Fibroblast of skin of right biceps (primary cell): Measurements from ENCODE around the gene UGT1A7.
A peak's percentile ranks its signal among the peaks of the same experiment; 100 is the strongest.
"Not testable (repeated sequence)": the region's sequence is repeated elsewhere in the genome, so short reads cannot be mapped to it uniquely, and the experiment has no call there.

Experiments used
- DNase-seq: peaks from one replicate; pipeline ENCODE4 v3.0.0-alpha.2; 2013

The UGT1A7 gene

GRCh38 chr2:233684640-233685039 is 2.9 kb downstream of the UGT1A7 start:
- DNase-seq = no peak

- DNase-seq = no peak
Observed at GRCh38 chr2:233686928-233687327, 5.2 kb downstream of the UGT1A7 start.

DNA sequence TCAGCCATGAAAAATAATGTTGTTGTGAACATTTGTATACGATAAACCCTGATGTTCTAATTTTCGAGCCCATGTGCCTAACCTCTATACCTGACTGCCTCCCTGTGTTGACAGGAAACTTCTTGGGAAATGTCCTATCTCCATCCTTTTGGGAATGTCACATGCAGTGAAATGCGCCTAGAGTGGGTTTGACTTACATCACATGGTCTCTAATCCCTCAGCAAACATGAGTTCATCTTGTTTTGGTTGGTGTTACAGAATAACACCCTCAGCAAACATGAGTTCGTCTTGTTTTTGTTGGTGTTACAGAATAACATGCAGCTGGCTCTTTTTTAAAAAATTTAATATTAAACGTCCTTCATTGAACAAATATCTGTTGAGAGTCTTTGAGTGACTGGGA is 6.6 kb downstream of the UGT1A7 start:
- DNase-seq = no peak

- no peak for DNase-seq
Observed at GRCh38 chr2:233689031-233689430, 7.3 kb downstream of the UGT1A7 start.

GRCh38 chr2:233689501-233689900 is 7.8 kb downstream of the UGT1A7 start:
- DNase-seq = no peak

GRCh38 chr2:233690444-233690843 is 8.7 kb downstream of the UGT1A7 start:
- no peak for DNase-seq

DNA sequence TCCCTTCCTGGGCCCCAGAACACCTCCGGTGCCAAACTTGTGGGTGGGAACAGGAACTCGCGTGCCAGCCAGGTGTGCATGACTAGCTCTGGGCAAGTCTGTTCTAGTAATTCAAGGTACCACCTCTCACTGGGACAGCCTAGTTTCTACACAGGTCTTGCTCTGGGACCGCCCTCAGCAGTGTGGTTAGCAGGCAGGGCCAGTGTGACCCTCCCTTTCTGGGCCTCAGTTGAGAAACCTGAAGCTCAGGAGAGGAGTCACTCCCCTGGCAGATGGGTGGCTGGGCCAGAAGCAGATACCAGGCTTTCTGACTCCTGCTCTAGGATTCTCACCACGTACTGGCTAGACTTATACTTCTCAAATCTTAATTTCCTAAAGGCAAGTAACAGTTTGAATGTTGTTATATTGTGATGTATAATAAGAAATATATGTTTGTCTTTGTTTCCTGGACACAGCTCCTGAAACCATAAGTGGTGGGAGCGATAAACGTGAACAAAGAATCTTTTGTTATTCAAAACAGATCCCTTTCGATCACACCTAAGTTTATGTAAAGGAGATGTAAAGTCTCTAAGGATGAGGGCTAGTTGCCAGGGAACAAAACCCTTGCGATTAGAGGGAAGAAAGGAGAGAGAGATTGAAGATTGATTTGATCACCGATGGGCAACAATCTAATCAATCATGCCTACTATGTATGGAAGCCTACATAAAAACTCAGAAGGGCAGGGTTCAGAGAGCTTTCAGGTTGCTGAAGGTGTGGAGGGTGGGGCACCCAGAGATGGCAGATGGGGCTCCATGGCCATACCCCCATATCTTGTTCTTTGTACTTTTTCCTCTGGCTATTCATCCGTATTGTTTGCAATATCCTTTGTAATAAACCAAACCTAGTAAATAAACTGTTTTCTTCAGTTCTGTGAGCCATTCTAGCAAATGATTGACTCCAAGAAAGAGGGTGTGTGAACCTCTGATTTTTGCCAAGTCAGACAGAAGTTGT is 10.0 kb downstream of the UGT1A7 start:
- DNase-seq = no peak

- DNase-seq = no peak
Observed at GRCh38 chr2:233692648-233693047, 10.9 kb downstream of the UGT1A7 start, which contains the start of gene UGT1A6. Gene UGT1A6, plus strand, starts transcription at chr2:233692890. Its CDS starts 115 bp downstream, at chr2:233693005.

DNA sequence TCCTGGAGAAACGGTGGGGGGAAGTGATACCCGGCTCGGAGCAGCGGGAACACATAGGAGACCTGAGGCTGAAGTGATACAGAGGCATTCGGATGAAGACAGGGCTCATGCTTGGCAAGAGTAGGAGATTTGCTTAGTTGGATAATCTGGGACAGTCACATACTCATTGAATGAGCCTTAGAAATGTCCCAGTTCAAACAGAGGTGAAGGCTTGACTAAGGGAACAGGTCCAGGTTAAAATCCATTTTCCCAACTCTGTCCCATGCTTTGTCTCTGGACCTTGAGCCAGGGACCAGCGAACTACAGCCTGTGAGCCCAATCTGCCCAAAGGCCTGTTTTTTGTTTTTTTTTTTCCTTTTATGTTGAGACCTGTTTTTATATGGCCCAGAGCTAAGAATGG is 12.3 kb downstream of the UGT1A7 start:
- no peak for DNase-seq

DNA sequence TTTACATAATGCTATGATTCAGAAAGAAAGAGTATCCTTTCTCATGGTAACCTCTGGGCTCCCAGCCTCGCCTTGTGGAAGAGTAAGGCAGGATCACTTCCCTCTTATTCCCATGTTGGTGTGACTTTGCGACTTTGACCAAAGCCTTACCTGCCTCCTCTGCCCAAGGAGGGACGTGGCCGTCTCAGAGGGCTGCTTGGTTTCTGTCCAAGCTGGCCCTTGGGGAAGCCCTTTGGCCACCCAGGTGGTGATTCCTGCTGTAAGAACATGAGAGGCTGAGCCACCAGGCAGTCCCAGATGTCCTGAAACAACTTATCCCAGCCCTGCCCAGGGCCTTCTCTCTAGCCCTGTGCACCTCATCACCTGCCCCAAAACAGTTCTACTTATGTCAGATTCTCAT is 17.0 kb downstream of the UGT1A7 start:
- DNase-seq = no peak

DNA sequence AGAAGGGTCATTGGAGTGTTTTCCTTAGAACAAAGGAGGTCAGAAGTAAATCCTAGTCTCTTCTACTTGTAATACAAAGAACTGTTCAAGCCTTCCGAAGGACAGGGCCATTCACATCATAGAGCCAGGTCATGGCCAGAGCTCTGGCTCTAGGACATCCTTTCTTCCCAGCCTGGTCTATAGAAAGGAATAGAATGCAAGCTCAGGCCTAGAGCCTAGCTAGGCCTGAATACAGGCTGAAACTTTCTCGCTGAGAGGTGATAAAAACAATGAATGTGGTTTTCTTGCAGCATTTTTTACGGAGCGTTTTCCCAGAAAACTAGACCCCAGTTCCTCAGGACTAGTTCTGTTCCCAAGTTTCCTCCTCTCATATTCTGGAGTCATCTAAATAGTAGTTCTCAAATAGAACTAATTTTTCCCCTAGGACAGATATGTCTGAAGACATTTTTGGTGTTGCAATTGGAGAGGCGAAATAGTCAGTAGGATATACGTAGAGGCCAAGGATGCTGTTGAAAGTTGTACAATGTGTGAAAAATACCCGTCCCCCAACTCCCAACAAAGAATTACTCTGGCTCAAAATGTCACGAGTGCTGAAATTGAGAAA is 17.8 kb downstream of the UGT1A7 start:
- no peak for DNase-seq

- DNase-seq = peak; percentile 6
Observed at GRCh38 chr2:233700028-233700635, 18.4 kb downstream of the UGT1A7 start.

DNA sequence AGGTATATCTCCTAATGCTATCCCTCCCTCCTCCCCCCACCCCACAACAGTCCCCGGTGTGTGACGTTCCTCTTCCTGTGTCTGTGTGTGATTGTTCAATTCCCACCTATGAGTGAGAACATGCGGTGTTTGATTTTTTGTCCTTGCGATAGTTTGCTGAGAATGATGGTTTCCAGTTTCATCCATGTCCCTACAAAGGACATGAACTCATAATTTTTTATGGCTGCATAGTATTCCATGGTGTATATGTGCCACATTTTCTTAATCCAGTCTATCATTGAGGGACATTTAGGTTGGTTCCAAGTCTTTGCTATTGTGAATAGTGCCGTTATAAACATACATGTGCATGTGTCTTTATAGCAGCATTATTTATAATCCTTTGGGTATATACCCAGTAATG is 19.1 kb downstream of the UGT1A7 start:
- DNase-seq = not testable (repeated sequence)

DNA sequence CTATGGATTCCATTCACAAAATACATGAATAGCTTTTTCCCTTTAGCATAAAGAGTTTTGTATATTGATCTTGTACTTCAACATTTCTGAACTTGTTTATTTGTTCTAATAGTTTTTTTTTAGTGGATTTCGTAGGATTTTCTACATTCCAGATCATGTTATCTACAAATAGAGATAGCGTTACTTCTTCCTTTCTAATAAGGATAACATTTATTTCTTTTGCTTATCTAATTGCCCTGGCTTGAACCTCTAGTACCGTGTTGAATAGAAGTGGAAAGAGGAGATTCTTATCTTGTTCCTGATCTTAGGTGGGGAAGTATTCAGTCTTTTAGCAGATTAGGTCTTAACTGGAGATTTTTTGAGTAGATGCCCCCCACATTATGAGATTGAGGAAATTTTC is 20.5 kb downstream of the UGT1A7 start:
- no peak for DNase-seq

DNA sequence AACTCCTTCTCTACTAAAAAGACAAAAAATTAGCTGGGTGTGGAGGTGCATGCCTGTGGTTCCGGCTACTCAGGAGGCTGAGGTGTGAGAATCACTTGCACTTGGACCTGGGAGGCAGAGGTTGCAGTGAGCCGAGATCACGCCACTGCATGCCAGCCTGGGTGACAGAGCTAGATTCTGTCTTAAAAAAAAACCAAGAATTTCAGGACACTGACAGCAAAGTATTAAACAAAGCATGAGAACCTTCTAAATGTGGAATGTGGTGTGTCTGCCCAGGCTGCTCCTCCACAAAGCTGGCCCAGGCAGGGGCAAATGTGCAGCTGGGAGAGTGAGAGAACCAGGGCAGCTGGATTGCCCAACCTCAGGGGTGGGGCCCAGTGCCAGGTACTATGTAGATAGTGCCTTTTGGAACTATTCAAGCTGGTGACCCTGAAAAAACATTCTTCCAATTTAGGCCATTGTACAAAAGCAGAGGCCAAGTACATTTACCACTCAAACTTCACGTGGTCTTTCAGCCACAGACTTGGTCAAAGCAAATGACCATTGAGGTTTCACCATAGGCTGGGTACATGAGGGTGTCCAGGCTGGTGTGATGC is 24.3 kb downstream of the UGT1A7 start:
- DNase-seq = no peak

- DNase-seq = no peak
Observed at GRCh38 chr2:233706720-233707119, 25.0 kb downstream of the UGT1A7 start.

GRCh38 chr2:233707940-233708644 is 26.4 kb downstream of the UGT1A7 start:
- no peak for DNase-seq

- no peak for DNase-seq
Observed at GRCh38 chr2:233708942-233709341, 27.2 kb downstream of the UGT1A7 start.

DNA sequence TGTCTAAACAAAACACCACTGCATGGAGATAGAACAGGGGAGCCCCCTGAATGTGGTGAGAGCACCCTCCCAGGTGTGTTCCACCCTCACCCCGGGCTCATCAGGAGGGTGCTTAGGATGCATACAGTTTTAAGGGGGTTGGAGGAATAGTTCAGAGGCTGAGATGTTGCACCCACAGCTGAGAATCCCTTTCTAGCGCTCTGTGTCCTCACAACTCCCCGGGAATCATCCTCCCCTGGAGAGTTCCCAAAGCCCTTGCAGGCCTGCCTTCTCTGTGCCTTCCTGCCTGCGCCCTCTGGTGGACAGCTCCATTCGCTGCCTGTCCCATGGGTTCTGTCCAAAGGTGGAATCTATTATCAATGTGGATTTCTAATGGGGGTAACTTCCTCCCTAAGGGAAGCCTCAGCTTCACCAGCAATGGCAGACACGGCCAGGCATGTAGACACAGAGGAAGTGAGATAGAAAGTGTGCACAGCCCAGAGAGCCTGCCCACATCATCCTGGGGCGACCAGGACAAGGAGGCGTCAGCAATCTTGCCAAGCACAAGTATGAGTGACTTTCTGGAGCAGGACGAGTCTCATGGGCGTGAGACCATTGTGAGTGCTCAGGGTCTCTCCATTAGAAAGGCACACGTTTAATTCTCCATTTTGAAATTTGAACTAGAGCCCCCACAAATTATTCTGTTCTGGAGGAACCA is 29.8 kb downstream of the UGT1A7 start:
- peak; percentile 69 for DNase-seq

GRCh38 chr2:233712611-233713261 is 31.0 kb downstream of the UGT1A7 start, which contains the start of gene UGT1A5:
Gene UGT1A5, plus strand, starts transcription at chr2:233712907. Its CDS starts 85 bp downstream, at chr2:233712992.
- DNase-seq = no peak

DNA sequence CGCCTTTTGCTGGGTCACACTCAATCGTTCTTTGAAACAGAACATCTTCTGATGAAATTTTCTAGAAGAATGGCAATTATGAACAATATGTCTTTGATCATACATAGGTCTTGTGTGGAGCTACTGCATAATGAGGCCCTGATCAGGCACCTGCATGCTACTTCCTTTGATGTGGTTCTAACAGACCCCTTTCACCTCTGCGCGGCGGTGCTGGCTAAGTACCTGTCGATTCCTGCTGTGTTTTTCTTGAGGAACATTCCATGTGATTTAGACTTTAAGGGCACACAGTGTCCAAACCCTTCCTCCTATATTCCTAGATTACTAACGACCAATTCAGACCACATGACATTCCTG is 31.5 kb downstream of the UGT1A7 start:
- no peak for DNase-seq
